AG09309 (cell line): Measurements from ENCODE around the gene KCNK17.
A peak's percentile ranks its signal among the peaks of the same experiment; 100 is the strongest.

Source experiments
- DNase-seq: peaks from one replicate; pipeline ENCODE4 v3.0.0-alpha.2; 2010; ENCODE audit warnings: low read depth
- H3K4me3 ChIP-seq: 2 replicates; pipeline ENCODE4 v1.5.1; 2011; ENCODE audit warnings: mild to moderate bottlenecking, low read depth, low read length, moderate library complexity; ENCODE audit not compliant: control insufficient read depth
- CTCF ChIP-seq: IDR thresholded peaks from 2 replicates; pipeline ENCODE4 v1.5.1; 2011; ENCODE audit warnings: mild to moderate bottlenecking, low read depth, low read length, inconsistent platforms; ENCODE audit not compliant: insufficient read depth, control insufficient read depth; ENCODE audit errors: missing control alignments

The KCNK17 gene

GRCh38 chr6:39303425-39304153 lies 10.6 kb downstream of the KCNK17 start:
- no peak for DNase-seq
- H3K4me3 ChIP-seq: no peak overlapping the region
- TF ChIP-seq CTCF: no peak

GRCh38 chr6:39302669-39303424 lies 11.4 kb downstream of the KCNK17 start:
- peak; percentile 90 for TF ChIP-seq CTCF
- no peak overlapping the region for H3K4me3 ChIP-seq
- no peak for DNase-seq

- TF ChIP-seq CTCF: no peak
- no peak for DNase-seq
- H3K4me3 ChIP-seq: no peak overlapping the region
Observed at GRCh38 chr6:39302011-39302410, 12.2 kb downstream of the KCNK17 start.

- no peak overlapping the region for H3K4me3 ChIP-seq
- TF ChIP-seq CTCF: peak; percentile 50
- DNase-seq: no peak
Observed at GRCh38 chr6:39301606-39302005, 12.6 kb downstream of the KCNK17 start.

GRCh38 chr6:39300739-39301138 lies 13.5 kb downstream of the KCNK17 start:
- TF ChIP-seq CTCF: no peak
- no peak for DNase-seq
- no peak overlapping the region for H3K4me3 ChIP-seq

GRCh38 chr6:39298061-39298460 lies 16.2 kb downstream of the KCNK17 start:
- no peak for DNase-seq

More at GRCh38 chr6:39298061-39298460, 16.2 kb downstream of the KCNK17 start:
- no peak overlapping the region for H3K4me3 ChIP-seq
- TF ChIP-seq CTCF: no peak
